ENCODE results near the gene DISP3.

The DISP3 gene

DNA sequence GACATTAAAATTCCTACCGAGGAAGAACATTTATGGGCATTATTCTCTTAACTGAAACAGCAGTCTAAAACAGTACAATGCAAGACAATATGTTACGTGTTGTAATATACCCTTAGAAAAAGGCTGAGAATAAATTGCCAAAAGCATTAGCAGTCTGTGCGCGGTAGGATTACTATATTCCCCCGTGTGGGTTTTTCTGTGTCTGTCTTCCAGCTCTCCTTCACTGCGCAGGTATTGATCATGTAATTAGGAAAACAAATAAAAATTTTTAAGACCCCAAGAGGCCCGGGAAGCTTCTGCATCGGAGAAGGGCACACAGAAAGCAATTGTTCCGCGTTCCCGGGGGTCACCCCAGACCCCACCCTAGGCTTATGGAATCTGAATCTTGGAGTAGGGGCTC, 106.4 kb downstream of the DISP3 start:
- no peak for DNase-seq
